HG03521 (cell line): ENCODE data around the gene ATG14.
"Not testable (repeated sequence)": the region's sequence is repeated elsewhere in the genome, so short reads cannot be mapped to it uniquely, and the experiment has no call there.

Experiments
- ATAC-seq: cut with Tn5 transposase; IDR thresholded peaks from one replicate; pipeline ENCODE4 v1.9.1; 2021; ENCODE audit warnings: mild to moderate bottlenecking, moderate library complexity; ENCODE audit not compliant: unreplicated experiment

ATG14 gene

GRCh38 chr14:55411426-55412389 is at the start of gene ATG14:
ATG14 (minus strand) TSS chr14:55411830; CDS start chr14:55411822, 8 bp downstream.
- peak; percentile 98 for ATAC-seq

DNA sequence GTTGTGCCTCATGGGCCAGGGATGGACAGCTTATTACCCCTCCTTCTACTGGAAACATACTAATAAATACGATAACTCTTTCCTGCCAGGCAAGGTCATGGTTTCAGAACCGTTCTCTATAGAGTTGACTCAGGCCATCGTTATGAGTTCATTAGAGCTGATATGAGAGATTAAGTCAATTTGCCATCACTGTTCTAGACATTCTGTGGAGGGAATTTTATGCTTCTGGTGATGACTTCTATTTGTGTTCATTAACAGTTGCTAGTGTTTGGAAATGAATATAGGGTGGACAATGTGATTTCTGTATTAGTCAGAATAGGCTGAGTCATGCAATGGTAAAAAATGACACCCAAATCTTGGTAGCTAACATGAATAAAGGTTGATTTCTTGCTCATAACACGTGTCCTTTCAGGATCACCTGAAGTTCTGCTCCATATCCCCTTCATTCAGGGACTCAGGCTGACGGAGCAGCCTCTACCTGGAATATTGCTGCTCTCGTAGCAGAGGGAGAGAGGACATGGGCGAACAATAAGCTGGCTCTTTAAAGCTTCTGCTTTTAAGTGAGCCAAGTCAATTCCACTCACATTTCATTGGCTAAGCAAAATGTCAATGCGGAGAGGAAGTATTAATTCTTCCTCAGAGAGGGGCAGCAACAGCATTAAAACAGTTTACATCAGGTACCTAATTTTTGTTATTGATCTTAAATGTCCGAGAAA is 47.3 kb upstream of the ATG14 start:
- ATAC-seq = peak; percentile 58

GRCh38 chr14:55457496-55457895 is 45.9 kb upstream of the ATG14 start:
- ATAC-seq = no peak

DNA sequence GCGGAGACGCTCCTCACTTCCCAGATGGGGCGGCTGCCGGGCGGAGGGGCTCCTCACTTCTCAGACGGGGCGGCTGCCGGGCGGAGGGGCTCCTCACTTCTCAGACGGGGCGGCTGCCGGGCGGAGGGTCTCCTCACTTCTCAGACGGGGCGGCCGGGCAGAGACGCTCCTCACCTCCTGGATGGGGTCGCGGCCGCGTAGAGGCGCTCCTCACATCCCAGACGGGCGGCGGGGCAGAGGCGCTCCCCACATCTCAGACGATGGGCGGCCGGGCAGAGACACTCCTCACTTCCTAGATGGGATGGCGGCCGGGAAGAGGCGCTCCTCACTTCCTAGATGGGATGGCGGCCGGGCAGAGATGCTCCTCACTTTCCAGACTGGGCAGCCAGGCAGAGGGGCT is 44.8 kb upstream of the ATG14 start:
- ATAC-seq = not testable (repeated sequence)

DNA sequence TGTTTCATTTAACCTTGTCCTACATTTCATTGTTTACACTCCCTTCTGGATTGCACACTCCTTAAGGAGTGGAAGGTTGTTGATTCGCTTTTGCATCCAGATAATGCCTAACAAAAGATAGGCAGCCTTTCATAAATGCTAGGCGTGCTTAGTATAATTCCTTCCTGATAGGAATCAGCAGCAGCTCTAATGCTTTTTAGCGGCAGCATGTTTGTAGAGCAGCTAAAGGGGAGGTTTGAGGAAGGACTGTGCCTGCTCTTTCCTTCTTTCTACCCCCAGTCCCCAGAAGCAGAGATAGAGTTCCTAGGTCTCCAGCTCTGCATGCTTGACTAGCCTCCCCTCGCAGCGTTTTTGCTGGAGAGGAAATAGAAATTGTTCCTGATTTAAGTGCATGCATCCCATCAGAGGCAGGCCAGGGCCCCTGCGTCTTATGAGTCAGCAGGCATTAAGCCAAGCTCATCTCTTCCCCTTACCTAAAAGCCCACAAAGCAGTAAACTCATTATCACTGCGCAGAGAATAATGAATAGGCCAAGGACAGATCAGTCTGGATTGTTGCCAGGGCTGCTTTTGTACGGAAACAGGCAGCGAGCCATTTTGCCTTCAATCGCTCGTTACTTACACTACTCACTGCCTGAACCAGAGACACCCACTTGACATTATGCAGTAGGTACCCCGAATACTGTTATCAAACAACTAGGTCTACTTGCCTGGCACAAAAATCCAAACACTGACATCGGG is 42.8 kb upstream of the ATG14 start:
- ATAC-seq = no peak

GRCh38 chr14:55451950-55452349 is 40.3 kb upstream of the ATG14 start:
- no peak for ATAC-seq

DNA sequence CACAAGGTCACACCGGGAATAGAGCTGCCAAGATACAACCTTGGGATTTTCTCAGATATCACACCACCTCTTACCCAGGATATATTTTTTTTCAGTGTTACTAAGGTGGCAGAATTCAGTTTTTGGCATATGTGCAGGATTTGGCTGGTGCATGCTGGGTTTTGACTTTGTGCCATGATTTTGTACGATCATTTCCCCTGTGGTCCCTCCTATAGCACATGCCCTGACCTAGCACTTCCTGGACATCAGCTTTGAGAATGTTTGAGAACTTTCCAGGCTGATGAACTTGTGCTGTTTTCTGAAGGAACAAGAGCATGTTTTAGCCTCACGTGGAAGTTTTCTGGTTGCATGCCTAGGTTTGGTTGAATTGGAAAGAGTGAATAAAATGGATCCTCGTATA is 39.8 kb upstream of the ATG14 start:
- no peak for ATAC-seq

- ATAC-seq = no peak
These were observed 39.4 kb upstream of the ATG14 start for GRCh38 chr14:55450987-55451386.

- no peak for ATAC-seq
These were observed 38.9 kb upstream of the ATG14 start for GRCh38 chr14:55450539-55450938.

GRCh38 chr14:55450124-55450523 is 38.5 kb upstream of the ATG14 start:
- ATAC-seq = no peak

DNA sequence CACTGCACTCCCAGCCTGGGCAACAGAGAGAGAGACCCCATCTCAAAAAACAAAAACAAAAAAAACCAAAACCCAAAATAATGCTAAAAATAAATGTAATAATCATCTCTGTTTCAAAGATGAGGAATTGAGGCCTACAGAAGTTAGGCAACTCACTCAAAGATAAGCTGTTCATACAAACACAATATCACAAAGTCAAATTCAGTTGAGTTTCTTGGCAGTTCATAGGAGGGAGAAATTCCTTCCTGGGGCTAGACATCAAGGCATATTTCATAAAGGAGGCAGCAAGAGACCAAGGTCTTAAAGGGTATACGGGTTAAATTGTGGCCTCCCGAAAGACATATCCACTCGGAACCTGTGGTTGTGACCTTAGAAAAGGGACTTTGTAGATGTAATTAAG is 37.5 kb upstream of the ATG14 start:
- ATAC-seq = no peak

DNA sequence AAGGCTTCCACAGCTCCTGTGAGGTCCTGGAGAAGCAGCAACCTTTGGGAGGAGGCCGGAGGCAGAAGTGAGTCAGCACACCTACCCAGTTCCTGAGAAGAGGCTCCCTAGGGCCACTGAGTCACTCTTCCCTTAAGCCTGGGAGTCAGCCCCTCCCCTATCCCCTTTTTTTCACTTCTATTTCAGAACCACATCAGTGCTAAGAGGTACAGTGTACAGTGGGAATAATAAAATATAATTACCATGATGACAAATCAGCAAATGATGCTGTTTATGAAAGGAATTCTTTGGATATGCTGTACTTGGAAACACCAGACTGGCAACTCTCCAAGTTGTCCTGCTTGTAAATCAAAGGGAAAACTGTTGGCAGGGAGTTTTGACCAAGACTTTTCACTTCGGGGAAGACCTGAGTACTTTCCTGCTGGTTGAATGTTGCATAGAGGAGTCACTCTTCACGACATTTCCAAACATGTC is 36.5 kb upstream of the ATG14 start:
- no peak for ATAC-seq

GRCh38 chr14:55446833-55447232 is 35.2 kb upstream of the ATG14 start:
- no peak for ATAC-seq

DNA sequence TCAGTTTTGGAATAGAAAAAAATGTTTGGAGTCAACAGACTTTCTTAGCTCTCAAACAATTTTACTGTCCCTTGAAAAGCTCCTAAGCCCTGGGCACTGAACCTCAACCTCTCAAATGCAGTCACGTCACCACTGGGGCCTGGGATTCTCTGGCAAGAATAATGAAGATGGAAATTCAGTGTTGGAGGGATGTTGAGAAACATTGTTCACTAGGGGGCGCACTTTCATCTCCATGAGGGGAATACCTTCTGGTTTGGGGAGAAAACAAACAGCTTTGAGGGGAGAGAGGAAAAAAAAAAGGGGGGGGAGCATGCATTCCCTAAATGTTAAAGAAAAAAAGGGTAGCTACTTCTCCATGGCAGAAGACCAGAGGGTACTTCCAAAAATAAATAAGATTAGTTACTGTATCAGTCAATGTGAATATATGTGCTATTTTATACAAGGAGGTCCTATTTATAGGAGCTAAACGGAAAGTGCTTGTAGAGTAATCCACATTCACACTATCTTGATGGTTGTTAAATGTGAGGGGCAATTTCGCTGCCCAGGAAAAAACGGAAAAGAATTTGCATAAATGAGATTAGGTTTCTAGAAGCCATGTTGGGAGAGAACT is 34.6 kb upstream of the ATG14 start:
- ATAC-seq = no peak

DNA sequence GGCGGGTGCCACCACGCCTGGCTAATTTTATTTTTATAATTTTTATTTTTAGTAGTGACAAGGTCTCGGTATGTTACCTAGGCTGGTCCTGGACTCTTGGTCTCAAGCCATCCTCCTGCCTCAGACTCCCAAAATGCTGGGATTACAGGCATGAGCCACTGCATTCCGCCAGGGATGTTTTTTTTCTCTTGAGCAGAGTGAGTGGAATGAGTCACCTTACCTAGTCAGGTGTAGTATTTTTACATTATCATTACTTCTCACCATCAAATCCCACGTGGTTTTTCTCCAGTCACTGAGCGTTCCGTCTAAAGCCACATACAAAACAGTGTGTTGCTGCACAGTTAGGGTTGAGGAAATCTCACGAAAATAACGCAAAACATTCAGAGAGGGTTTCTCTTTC is 29.7 kb upstream of the ATG14 start:
- no peak for ATAC-seq

- no peak for ATAC-seq
These were observed 28.8 kb upstream of the ATG14 start, which contains the start of gene TBPL2 for GRCh38 chr14:55440385-55440784. TBPL2 (minus strand) TSS chr14:55440616; CDS start chr14:55440449, 167 bp downstream.

DNA sequence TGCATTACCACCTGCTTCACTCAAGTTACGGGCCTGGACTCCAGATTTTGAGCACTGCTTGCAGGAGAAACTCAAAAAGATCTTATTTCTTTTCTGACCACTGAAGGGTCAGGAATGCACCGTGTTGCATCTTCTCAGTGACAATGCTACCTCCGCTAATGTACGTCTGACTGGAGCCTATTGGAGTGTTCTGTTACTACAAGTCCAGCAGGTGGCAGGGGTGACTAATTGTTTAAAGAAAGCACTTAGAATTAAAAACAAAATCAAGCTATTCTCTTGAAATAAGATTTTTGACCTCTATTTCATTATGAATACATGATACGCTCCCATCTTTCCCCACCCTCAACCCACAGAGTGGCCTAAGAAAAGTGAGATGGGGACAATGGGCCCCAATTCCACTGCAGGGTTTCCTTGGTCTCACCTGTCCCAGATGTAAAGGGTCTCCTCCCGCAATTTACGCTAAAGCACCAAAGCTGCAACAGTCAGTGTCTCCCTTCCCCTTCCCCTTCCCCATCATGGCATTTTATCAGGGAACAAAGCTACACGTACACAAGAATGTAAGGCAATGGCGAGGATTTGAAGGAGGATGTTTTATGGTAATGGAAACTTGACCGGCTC is 26.5 kb upstream of the ATG14 start:
- ATAC-seq = peak; percentile 48

DNA sequence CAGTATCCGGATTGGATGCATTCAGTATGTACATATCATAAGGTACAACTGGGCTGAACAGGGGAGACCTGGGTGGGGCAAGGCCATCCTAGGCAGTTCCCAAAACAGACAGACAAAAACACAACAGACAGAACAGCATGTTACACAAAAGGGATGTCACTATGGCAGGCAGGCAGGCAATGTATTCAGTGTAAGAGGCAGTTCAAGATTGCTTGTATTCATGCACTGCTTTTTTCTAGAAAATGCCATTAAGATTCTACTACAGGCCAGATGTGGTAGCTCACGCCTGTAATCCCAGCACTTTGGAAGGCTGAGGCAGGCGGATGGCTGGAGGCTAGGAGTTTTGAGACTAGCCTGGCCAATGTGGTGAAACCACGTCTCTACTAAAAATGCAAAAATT is 25.3 kb upstream of the ATG14 start:
- no peak for ATAC-seq

DNA sequence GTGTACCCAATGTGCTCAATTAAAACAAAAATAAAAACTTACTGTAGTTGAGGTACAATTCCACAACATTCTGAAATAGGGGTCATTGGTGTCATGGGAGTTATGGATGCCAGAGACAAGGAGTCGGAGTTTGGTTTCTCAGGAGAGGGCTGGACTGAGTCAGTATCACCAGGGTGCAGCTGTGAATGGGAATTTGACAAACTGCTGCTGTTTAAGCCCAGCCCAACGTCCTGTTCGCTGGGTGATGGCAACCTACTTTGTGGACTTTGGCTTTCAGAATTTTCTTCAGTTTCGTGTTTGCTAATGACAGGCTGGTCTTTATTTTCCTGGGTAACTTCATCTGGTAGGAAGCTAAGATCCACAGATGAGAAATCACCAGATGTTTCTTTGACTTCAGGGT is 24.9 kb upstream of the ATG14 start:
- no peak for ATAC-seq

DNA sequence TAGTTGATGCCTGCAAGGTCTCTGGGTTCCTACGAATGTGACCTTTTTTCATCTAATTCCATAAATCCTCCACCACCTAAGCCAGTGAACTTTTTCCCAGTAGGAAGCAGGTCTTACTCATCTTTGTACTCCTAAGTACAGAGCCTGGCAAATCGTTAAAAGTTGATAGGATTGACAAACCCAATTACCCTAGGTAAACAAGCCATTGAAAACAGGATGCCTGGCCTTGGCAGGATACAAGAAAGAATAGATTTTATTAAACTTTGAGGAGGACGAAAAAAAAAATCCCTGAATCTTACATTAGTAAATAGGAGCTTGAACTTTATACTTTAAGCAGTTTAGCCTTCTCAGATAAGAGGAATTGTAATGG is 23.2 kb upstream of the ATG14 start:
- ATAC-seq = no peak
